K562 (cell line): ENCODE results near the gene SENP3. TPM values are rescaled to one million over a fixed set of nuclear protein-coding genes. Genes with fewer than 3 reads are reported as not detected.

ENCODE experiments used
- ARID3A ChIP-seq: IDR thresholded peaks from 2 replicates; pipeline ENCODE4 v1.6.1; 2012; ENCODE audit warnings: low read depth, low read length, improper control_type of control experiment, borderline replicate concordance
- BRF2 ChIP-seq: IDR thresholded peaks from 3 replicates; pipeline ENCODE4 v1.6.1; 2011; ENCODE audit warnings: borderline replicate concordance, mild to moderate bottlenecking; ENCODE audit not compliant: insufficient read length, insufficient read depth
- CCNT2 ChIP-seq: IDR thresholded peaks from 2 replicates; pipeline ENCODE4 v1.6.1; 2011; ENCODE audit warnings: borderline replicate concordance, low read depth, mild to moderate bottlenecking, moderate library complexity, mixed read lengths, low read length; ENCODE audit not compliant: insufficient read length; ENCODE audit errors: extremely low read depth
- CREM ChIP-seq: IDR thresholded peaks from 2 replicates; pipeline ENCODE4 v1.6.1; 2014; ENCODE audit warnings: antibody characterized with exemption, low read depth
- ELK1 ChIP-seq: sonication (generic); formaldehyde crosslinking; IDR thresholded peaks from 2 replicates; pipeline ENCODE4 v1.8.1; 2022; ENCODE audit warnings: missing genetic modification reagents
- HLTF ChIP-seq: fragments of 450-650 bp; IDR thresholded peaks from 2 replicates; pipeline ENCODE4 v1.6.1; 2016
- KLF13 ChIP-seq: fragments of 450-650 bp; IDR thresholded peaks from 2 replicates; pipeline ENCODE4 v1.6.1; 2016; ENCODE audit warnings: missing genetic modification characterization, low read depth, mild to moderate bottlenecking, missing compliant biosample characterization, moderate library complexity, borderline replicate concordance
- NBN ChIP-seq: fragments of 450-650 bp; IDR thresholded peaks from 2 replicates; pipeline ENCODE4 v1.6.1; 2016; ENCODE audit warnings: low read depth, mild to moderate bottlenecking
- NR1H2 ChIP-seq: sonication (generic); formaldehyde crosslinking; IDR thresholded peaks from 2 replicates; pipeline ENCODE4 v1.4.0; 2020; ENCODE audit warnings: mild to moderate bottlenecking, missing genetic modification reagents
- RNF2 ChIP-seq: sonication (generic); IDR thresholded peaks from 2 replicates; pipeline ENCODE4 v1.6.1; 2016
- TCF7L2 ChIP-seq: fragments of 150-350 bp; IDR thresholded peaks from 2 replicates; pipeline ENCODE4 v1.6.1; 2016; ENCODE audit warnings: low read depth, mild to moderate bottlenecking, low read length, moderate library complexity
- ZBED1 ChIP-seq: IDR thresholded peaks from 2 replicates; pipeline ENCODE4 v1.6.1; 2014
- ZKSCAN8 ChIP-seq: fragments of 200-800 bp; sonication (Bioruptor generic); IDR thresholded peaks from 2 replicates; pipeline ENCODE4 v1.6.1; 2016; ENCODE audit warnings: missing genetic modification characterization, missing compliant biosample characterization
- ZNF398 ChIP-seq: fragments of 250-450 bp; sonication (Bioruptor Pico); IDR thresholded peaks from 2 replicates; pipeline ENCODE4 v1.8.0; 2021; ENCODE audit warnings: moderate library complexity, mild to moderate bottlenecking, inconsistent platforms
- ZNF445 ChIP-seq: fragments of 250-450 bp; sonication (Bioruptor Pico); IDR thresholded peaks from 2 replicates; pipeline ENCODE4 v1.4.0; 2020; ENCODE audit warnings: low read depth, mild to moderate bottlenecking, moderate library complexity
- polyA plus RNA-seq, 8 experiments: library from polyadenylated mRNA; depleted of rRNA in 4 of 8; stranded (reverse) in 5 of 8; unstranded in 3 of 8; fragments of >200 nt; fragmentation: Nextera tagmentation in 2 of 8; fragmentation: Illumina TruSeq in 1 of 8; extraction: Ambion mirVana in 2 of 8; extraction: Trizol in 1 of 8; gene quantifications; 2 replicates each; pipeline versions ENCODE4 v1.2.1 to v1.2.3, GENCODE V29; 2011 to 2014; ENCODE audit warnings: inconsistent platforms in 1 of 8, missing spikeins in 1 of 8
- total RNA-seq, 7 experiments: library from RNA; depleted of rRNA in 6 of 7; stranded (reverse); fragments of >200 nt in 6 of 7; fragmentation: Illumina TruSeq in 2 of 7; extraction: Trizol in 2 of 7; gene quantifications; 2 replicates each; pipeline versions ENCODE4 v1.2.1 to v1.2.3, GENCODE V29; 2011 to 2021; ENCODE audit warnings: low replicate concordance in 1 of 7

SENP3 gene
- total and polyA plus RNA-seq, 9 of the 15 experiments (the other 6 are each of a cell fraction or from before 2014, with no cell fraction given) = 0.63 to 102 (median 78.8) TPM

- TF ChIP-seq ZNF398 (CRISPR knock-in tag) = no peak
- no peak for TF ChIP-seq TCF7L2
- no peak for TF ChIP-seq ZKSCAN8 (CRISPR knock-in tag)
- no peak for TF ChIP-seq CREM
- no peak for TF ChIP-seq ZNF445
- no peak for TF ChIP-seq HLTF
- no peak for TF ChIP-seq KLF13 (tag)
- TF ChIP-seq CCNT2 = no peak
- 0 out of 2 replicates have a peak, but pooled peaks have one; percentile 18 for TF ChIP-seq RNF2
- no peak for TF ChIP-seq ZBED1
- no peak for TF ChIP-seq ELK1 (CRISPR knock-in tag)
- TF ChIP-seq ARID3A = no peak
- no peak for TF ChIP-seq NR1H2 (CRISPR knock-in tag)
- no peak for TF ChIP-seq NBN
- no peak for TF ChIP-seq BRF2
These were observed 17.5 kb downstream of the SENP3 start, which contains the start of gene CD68 (continued) for GRCh38 chr17:7579001-7579833.
